K562 (cell line): ENCODE measurements around the gene RFWD3. TPM values are rescaled to one million over a fixed set of nuclear protein-coding genes. Genes with fewer than 3 reads are reported as not detected.
"Not testable (repeated sequence)": the region's sequence is repeated elsewhere in the genome, so short reads cannot be mapped to it uniquely, and the experiment has no call there.

ENCODE experiments used
- ATAC-seq: fragments of 200-7000 bp; cut with Tn5 transposase; 3 replicates; pipeline ENCODE4 v1.9.1; 2020; ENCODE audit warnings: moderate library complexity
- BruUV-seq: library from RNA; stranded (reverse); fragments of 400-500 nt; replicated peaks from 2 replicates; lab custom pipeline; 2021; lab: Mats Ljungman, UMichigan
- CTCF ChIA-PET: fragments of 300-600 bp; formaldehyde crosslinking; extraction: SDS; loops from one replicate; lab custom pipeline; 2021; ENCODE audit warnings: low intra/inter-chr PET ratio; lab: Yijun Ruan, JAX
- POLR2A ChIA-PET: fragments of 300-600, 350-650 bp; sonication (Branson Sonifier 250); formaldehyde crosslinking; extraction: SDS; loops from one replicate; lab custom pipeline; 2021; ENCODE audit warnings: antibody characterized with exemption, inconsistent platforms; lab: Yijun Ruan, JAX
- DNase-seq, 4 experiments: peaks; one replicate each; pipeline versions ENCODE4 v3.0.0 to v3.0.0-alpha.2; 2011 to 2018; ENCODE audit warnings: low spot score in 3 of 4, mixed read lengths in 3 of 4; ENCODE audit errors: extremely low read depth in 1 of 4
- FAIRE-seq: peaks from 2 replicates; lab custom pipeline; 2011; peaks lifted over from hg19 to GRCh38; lab: Jason Lieb, UNC
- H2AFZ ChIP-seq: 2 replicates; pipeline ENCODE4 v1.6.0; 2011; ENCODE audit warnings: low read depth, low read length, control low read depth, inconsistent platforms
- H3K27ac ChIP-seq: fragments of 200-600 bp; 3 replicates; pipeline ENCODE4 v1.8.0; 2011; ENCODE audit warnings: low read depth, mild to moderate bottlenecking, control low read depth, inconsistent platforms, low read length, moderate library complexity, mixed read lengths; ENCODE audit errors: extremely low read depth
- H3K27me3 ChIP-seq, 2 experiments: fragments of 300-600 bp in 1 of 2; 2 replicates in 1 of 2; 3 replicates in 1 of 2; pipeline versions ENCODE4 v1.6.0 to v1.8.0; 2011; ENCODE audit warnings: inconsistent platforms in 2 of 2, low read length in 2 of 2, mild to moderate bottlenecking in 1 of 2, mixed read lengths in 1 of 2, moderate library complexity in 1 of 2; ENCODE audit not compliant: control insufficient read depth in 2 of 2, insufficient read depth in 2 of 2
- H3K36me3 ChIP-seq: fragments of 300-600 bp; 3 replicates; pipeline ENCODE4 v1.8.0; 2011; ENCODE audit warnings: mild to moderate bottlenecking, low read length, inconsistent platforms; ENCODE audit not compliant: control insufficient read depth, insufficient read depth
- H3K4me1 ChIP-seq, 2 experiments: fragments of 200-600 bp in 1 of 2; replicated peaks in 1 of 2; 2 replicates in 1 of 2; 3 replicates in 1 of 2; pipeline versions ENCODE4 v1.5.1 to v1.8.0; 2011; ENCODE audit warnings: inconsistent platforms in 2 of 2, low read length in 2 of 2, mild to moderate bottlenecking in 1 of 2, mixed read lengths in 1 of 2, moderate library complexity in 1 of 2; ENCODE audit not compliant: control insufficient read depth in 2 of 2, insufficient read depth in 2 of 2
- H3K4me2 ChIP-seq: 2 replicates; pipeline ENCODE4 v1.6.1; 2011; ENCODE audit warnings: low read length, control low read depth, inconsistent platforms, mixed read lengths; ENCODE audit not compliant: insufficient read depth
- H3K4me3 ChIP-seq: fragments of 200-600 bp; sonication (generic), shearing (Covaris generic); 2 replicates; pipeline ENCODE4 v1.5.1; 2016; ENCODE audit warnings: control low read depth, inconsistent platforms
- H3K79me2 ChIP-seq: fragments of 200-600 bp; 3 replicates; pipeline ENCODE4 v1.8.0; 2011; ENCODE audit warnings: low read length, inconsistent platforms; ENCODE audit not compliant: control insufficient read depth, insufficient read depth
- H3K9ac ChIP-seq, 2 experiments: 2 replicates each; pipeline versions ENCODE4 v1.6.0 to v1.6.1; 2011; ENCODE audit warnings: low read depth in 2 of 2, low read length in 2 of 2, control low read depth in 1 of 2, inconsistent platforms in 1 of 2, mild to moderate bottlenecking in 1 of 2, mixed read lengths in 1 of 2; ENCODE audit not compliant: insufficient read depth in 1 of 2
- H3K9me1 ChIP-seq: one replicate; pipeline ENCODE4 v1.6.0; 2011; ENCODE audit warnings: inconsistent platforms, mild to moderate bottlenecking, low read length, moderate library complexity; ENCODE audit not compliant: control insufficient read depth, insufficient read depth
- H3K9me3 ChIP-seq: replicated peaks from 2 replicates; pipeline ENCODE4 v1.5.1; 2011; ENCODE audit warnings: low read depth, low read length, inconsistent platforms; ENCODE audit not compliant: control insufficient read depth, insufficient read depth
- H4K20me1 ChIP-seq: replicated peaks from 2 replicates; pipeline ENCODE4 v1.6.1; 2011; ENCODE audit warnings: low read length, inconsistent platforms, mixed read lengths; ENCODE audit not compliant: control insufficient read depth, insufficient read depth
- JUND ChIP-seq, 2 experiments: IDR thresholded peaks; 2 replicates in 1 of 2; 3 replicates in 1 of 2; pipeline ENCODE4 v1.6.1; 2011; ENCODE audit warnings: borderline replicate concordance in 2 of 2, low read depth in 2 of 2, low read length in 2 of 2, improper control_type of control experiment in 1 of 2, missing biosample characterization in 1 of 2, missing genetic modification characterization in 1 of 2, missing genetic modification reagents in 1 of 2
- WGBS: fragments of 100-300 bp; shearing (Covaris generic); methylation state at CpG from one replicate; pipeline ENCODE4 v1.1.6; 2016; ENCODE audit warnings: low coverage, mixed read lengths; ENCODE audit not compliant: insufficient coverage; ENCODE audit errors: missing lambda C conversion rate; 5-methylcytosine and 5-hydroxymethylcytosine counted together
- in situ Hi-C: fragments of 300-500 bp; cut with MboI; formaldehyde crosslinking; loops from 4 replicates; pipeline ENCODE4 v1.15.0; 2018; ENCODE audit warnings: inconsistent platforms, mixed read lengths
- intact Hi-C: fragments of 100-400 bp; cut with micrococcal nuclease; formaldehyde crosslinking; loops from 2 replicates; pipeline ENCODE4 v1.14.2; 2022
- polyA plus RNA-seq, 8 experiments: library from polyadenylated mRNA; depleted of rRNA in 4 of 8; stranded (reverse) in 5 of 8; unstranded in 3 of 8; fragments of >200 nt; fragmentation: Nextera tagmentation in 2 of 8; fragmentation: Illumina TruSeq in 1 of 8; extraction: Ambion mirVana in 2 of 8; extraction: Trizol in 1 of 8; gene quantifications; 2 replicates each; pipeline versions ENCODE4 v1.2.1 to v1.2.3, GENCODE V29; 2011 to 2014; ENCODE audit warnings: inconsistent platforms in 1 of 8, missing spikeins in 1 of 8
- total RNA-seq, 7 experiments: library from RNA; depleted of rRNA in 6 of 7; stranded (reverse); fragments of >200 nt in 6 of 7; fragmentation: Illumina TruSeq in 2 of 7; extraction: Trizol in 2 of 7; gene quantifications; 2 replicates each; pipeline versions ENCODE4 v1.2.1 to v1.2.3, GENCODE V29; 2011 to 2021; ENCODE audit warnings: low replicate concordance in 1 of 7
- TF ChIP-seq, protein P1 (sequence below), 2 experiments: fragments of 450-650 bp in 1 of 2; sonication (generic) in 1 of 2; formaldehyde crosslinking in 1 of 2; IDR thresholded peaks in 1 of 2; conservative IDR thresholded peaks in 1 of 2; 2 replicates each; pipeline versions ENCODE4 v1.6.1 to v1.8.1; 2016 to 2023; ENCODE audit warnings: mild to moderate bottlenecking in 2 of 2, moderate library complexity in 2 of 2, inconsistent platforms in 1 of 2, missing genetic modification reagents in 1 of 2

Gene RFWD3
- total and polyA plus RNA-seq, 9 of the 15 experiments (the other 6 are each of a cell fraction or from before 2014, with no cell fraction given), result 20.8 to 121 (median 79.0) TPM

DNA sequence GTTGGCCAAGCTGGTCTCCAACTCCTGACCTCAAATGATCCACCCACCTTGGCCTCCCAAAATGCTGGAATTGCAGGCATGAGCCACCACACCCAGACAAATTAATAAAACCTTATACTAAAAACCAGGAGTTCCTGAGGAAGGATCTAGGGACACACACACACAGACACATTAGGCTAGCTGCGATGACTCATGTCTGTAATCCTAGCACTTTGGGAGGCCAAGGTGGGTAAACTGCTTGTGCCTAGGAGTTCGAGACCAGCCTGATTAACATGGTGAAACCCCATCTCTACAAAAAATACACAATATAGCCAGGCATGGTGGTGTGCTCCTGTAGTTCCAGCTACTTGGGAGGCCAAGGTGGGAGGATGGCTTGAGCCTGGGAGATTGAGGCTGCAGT lies 13.8 kb downstream of the RFWD3 start:
- CTCF ChIA-PET; BruUV-seq; H3K27ac ChIP-seq; DNase-seq; ATAC-seq; H3K9me3 ChIP-seq; H3K27me3 ChIP-seq; intact Hi-C loops; H2AFZ ChIP-seq; H3K4me3 ChIP-seq; H3K4me2 ChIP-seq; H3K4me1 ChIP-seq; H3K9me1 ChIP-seq; in situ Hi-C loops; TF ChIP-seq JUND (tag; IDR thresholded peaks at IDR 0.05; ENCODE audit: borderline replicate concordance, low read depth, low read length): not testable (repeated sequence)
- 0 out of 4 replicates have a peak overlapping the region, but pooled peaks of 1 of the 2 experiments have one; percentile 11 for H3K9ac ChIP-seq
- peaks cover 22% of the 10 kb centered on the region for H4K20me1 ChIP-seq
- WGBS, result 90% methylated on average over 2 of the region's 2 CpGs
- TF ChIP-seq, protein P1, sequence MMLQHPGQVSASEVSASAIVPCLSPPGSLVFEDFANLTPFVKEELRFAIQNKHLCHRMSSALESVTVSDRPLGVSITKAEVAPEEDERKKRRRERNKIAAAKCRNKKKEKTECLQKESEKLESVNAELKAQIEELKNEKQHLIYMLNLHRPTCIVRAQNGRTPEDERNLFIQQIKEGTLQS (IDR thresholded peaks at IDR 0.05), result peak; percentile 44
- TF ChIP-seq, protein P1 (CRISPR knock-in tag; conservative IDR thresholded peaks at IDR 0.05), result not testable (repeated sequence)
- TF ChIP-seq JUND (IDR thresholded peaks at IDR 0.05; ENCODE audit: borderline replicate concordance, low read depth, low read length), result 0 out of 2 replicates have a peak, but pooled peaks have one; percentile 8
- POLR2A ChIA-PET, result interaction anchor here (0.8 to 2.3 kb wide), 4 partner anchors 11 to 150 kb away, joined by 3 to 16 read pairs (median 6); partner anchors contain the start of gene RFWD3
- peaks cover 93% of the 10 kb centered on the region for H3K36me3 ChIP-seq
- H3K79me2 ChIP-seq, result peaks cover 86% of the 10 kb centered on the region
- peak; percentile 23 for FAIRE-seq
